Erythroblast (primary cell): Measurements from ENCODE around the gene CEBPG.

Source experiments
- GATA1 ChIP-seq: IDR thresholded peaks from 2 replicates; pipeline ENCODE4 v1.6.1; 2011; ENCODE audit warnings: low read depth, mild to moderate bottlenecking, control low read depth, low read length, moderate library complexity
- POLR2A ChIP-seq: IDR thresholded peaks from 2 replicates; pipeline ENCODE4 v1.6.1; 2011; ENCODE audit warnings: mild to moderate bottlenecking, low read length

- TF ChIP-seq POLR2A (no peak), GATA1 (no peak)
Measured at GRCh38 chr19:33394723-33395560, 21.4 kb downstream of the CEBPG start.
